ENCODE data around the gene ANKRD10.

DNA sequence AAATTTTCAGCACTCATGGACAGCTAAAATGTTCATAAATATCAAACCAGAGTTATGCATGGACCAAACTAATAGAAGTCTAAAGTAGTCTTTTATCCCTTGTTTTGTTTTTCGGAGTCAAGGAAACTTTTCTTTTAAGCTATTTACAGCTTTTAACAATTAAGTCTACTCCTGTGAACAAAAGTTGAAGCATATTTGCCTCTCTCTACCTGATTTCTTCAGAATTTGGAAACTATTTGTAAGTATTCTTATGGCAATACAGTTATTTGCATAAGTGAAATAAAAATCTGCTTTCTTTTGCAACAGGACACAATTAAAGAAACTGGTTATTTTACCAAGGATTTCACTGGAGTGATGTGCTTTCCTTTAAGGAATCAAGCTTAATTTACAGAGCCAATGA lies 47.1 kb upstream of the ANKRD10 start:
- TF ChIP-seq, protein P1, sequence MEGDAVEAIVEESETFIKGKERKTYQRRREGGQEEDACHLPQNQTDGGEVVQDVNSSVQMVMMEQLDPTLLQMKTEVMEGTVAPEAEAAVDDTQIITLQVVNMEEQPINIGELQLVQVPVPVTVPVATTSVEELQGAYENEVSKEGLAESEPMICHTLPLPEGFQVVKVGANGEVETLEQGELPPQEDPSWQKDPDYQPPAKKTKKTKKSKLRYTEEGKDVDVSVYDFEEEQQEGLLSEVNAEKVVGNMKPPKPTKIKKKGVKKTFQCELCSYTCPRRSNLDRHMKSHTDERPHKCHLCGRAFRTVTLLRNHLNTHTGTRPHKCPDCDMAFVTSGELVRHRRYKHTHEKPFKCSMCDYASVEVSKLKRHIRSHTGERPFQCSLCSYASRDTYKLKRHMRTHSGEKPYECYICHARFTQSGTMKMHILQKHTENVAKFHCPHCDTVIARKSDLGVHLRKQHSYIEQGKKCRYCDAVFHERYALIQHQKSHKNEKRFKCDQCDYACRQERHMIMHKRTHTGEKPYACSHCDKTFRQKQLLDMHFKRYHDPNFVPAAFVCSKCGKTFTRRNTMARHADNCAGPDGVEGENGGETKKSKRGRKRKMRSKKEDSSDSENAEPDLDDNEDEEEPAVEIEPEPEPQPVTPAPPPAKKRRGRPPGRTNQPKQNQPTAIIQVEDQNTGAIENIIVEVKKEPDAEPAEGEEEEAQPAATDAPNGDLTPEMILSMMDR (IDR thresholded peaks at IDR 0.05; ENCODE audit: insufficient read depth, low read length, poor library complexity, severe bottlenecking) = no peak
- no peak for TF ChIP-seq EZH2phosphoT487 (conservative IDR thresholded peaks at IDR 0.05; ENCODE audit: low read length)
